ENCODE results near the gene SHLD2.
"Not testable (repeated sequence)": the region's sequence is repeated elsewhere in the genome, so short reads cannot be mapped to it uniquely, and the experiment has no call there.

DNA sequence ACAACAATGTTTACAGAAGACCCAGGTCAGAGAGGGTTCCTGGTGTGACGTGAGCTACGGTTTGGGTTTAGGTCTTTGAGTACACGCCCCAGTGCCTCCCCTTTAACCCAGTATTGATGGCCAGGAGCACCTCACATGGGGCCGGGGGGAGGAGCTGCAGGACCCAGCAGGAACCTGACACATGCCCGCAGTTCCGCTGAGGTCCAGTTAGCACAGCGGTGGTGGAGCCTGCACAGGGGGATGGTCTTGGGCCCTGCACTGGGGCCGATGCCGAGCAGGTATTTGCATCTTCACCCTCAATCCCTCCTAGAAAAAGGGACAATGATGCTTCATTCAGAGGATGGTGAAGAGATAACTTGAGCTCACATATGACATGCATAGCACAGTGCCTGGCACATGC lies 134.2 kb downstream of the SHLD2 start:
- TF ChIP-seq, protein P1, sequence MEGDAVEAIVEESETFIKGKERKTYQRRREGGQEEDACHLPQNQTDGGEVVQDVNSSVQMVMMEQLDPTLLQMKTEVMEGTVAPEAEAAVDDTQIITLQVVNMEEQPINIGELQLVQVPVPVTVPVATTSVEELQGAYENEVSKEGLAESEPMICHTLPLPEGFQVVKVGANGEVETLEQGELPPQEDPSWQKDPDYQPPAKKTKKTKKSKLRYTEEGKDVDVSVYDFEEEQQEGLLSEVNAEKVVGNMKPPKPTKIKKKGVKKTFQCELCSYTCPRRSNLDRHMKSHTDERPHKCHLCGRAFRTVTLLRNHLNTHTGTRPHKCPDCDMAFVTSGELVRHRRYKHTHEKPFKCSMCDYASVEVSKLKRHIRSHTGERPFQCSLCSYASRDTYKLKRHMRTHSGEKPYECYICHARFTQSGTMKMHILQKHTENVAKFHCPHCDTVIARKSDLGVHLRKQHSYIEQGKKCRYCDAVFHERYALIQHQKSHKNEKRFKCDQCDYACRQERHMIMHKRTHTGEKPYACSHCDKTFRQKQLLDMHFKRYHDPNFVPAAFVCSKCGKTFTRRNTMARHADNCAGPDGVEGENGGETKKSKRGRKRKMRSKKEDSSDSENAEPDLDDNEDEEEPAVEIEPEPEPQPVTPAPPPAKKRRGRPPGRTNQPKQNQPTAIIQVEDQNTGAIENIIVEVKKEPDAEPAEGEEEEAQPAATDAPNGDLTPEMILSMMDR (IDR thresholded peaks at IDR 0.05): not testable (repeated sequence)
- not testable (repeated sequence) for TF ChIP-seq POLR2A (IDR thresholded peaks at IDR 0.05)

Measured in uterus (tissue), 2 donors.